Thyroid gland (tissue), 4 donors: ENCODE measurements around the gene ABCA2.

Experiments
- CTCF ChIP-seq, 6 experiments: fragments of 200-600 bp in 3 of 6; fragments of 450-650 bp in 3 of 6; sonication (generic) in 3 of 6; IDR thresholded peaks; one replicate each; pipeline ENCODE4 v1.5.1; 2016 to 2019; ENCODE audit warnings: antibody characterized with exemption in 6 of 6, mild to moderate bottlenecking in 2 of 6, inconsistent platforms in 1 of 6, moderate library complexity in 1 of 6
- POLR2A ChIP-seq, 2 donors: fragments of 450-650 bp; IDR thresholded peaks; one replicate each; pipeline ENCODE4 v1.6.1; 2017; ENCODE audit warnings: antibody characterized with exemption in 2 of 2, mild to moderate bottlenecking in 2 of 2, moderate library complexity in 1 of 2

GRCh38 chr9:136983656-136984314 lies 44.3 kb downstream of the ABCA2 start:
- TF ChIP-seq CTCF (IDR thresholded peaks at IDR 0.05) (no peak), POLR2A (IDR thresholded peaks at IDR 0.05) (no peak)
